PC-3 (cell line): ENCODE measurements around the gene SHOX. TPM values are rescaled to one million over a fixed set of nuclear protein-coding genes. Genes with fewer than 3 reads are reported as not detected.

ENCODE experiments used
- ATAC-seq: fragments of 200-7000 bp; cut with Tn5 transposase; 2 replicates; pipeline ENCODE4 v1.9.1; 2020; ENCODE audit warnings: mild to moderate bottlenecking, moderate library complexity
- BruUV-seq: library from RNA; stranded (reverse); fragments of 400-500 nt; replicated peaks from 2 replicates; lab custom pipeline; 2021; lab: Mats Ljungman, UMichigan
- CTCF ChIA-PET: fragments of 300-600 bp; sonication (Branson Sonifier 250); formaldehyde crosslinking; loops from one replicate; lab custom pipeline; 2022; ENCODE audit warnings: antibody characterized with exemption; lab: Charles Lee
- POLR2A ChIA-PET: fragments of 300-600 bp; sonication (Branson Sonifier 250); formaldehyde crosslinking; loops from one replicate; lab custom pipeline; 2022; ENCODE audit warnings: antibody characterized with exemption; ENCODE audit not compliant: unreplicated experiment; lab: Charles Lee
- DNase-seq: peaks from one replicate; pipeline ENCODE4 v3.0.0-alpha.2; 2015
- H2AFZ ChIP-seq: fragments of 300-600 bp; sonication (generic); 2 replicates; pipeline ENCODE4 v1.6.0; 2016; ENCODE audit warnings: antibody characterized with exemption, low read length
- H3F3A ChIP-seq: fragments of 300-600 bp; sonication (generic); one replicate; pipeline ENCODE4 v1.6.0; 2017; ENCODE audit warnings: antibody characterized with exemption, low read length, control low read depth, mild to moderate bottlenecking; ENCODE audit not compliant: unreplicated experiment
- H3K27ac ChIP-seq: fragments of 300-600 bp; sonication (generic); 2 replicates; pipeline ENCODE4 v1.5.1; 2016; ENCODE audit warnings: mild to moderate bottlenecking, low read length
- H3K27me3 ChIP-seq: fragments of 300-600 bp; sonication (generic); 2 replicates; pipeline ENCODE4 v1.6.1; 2016; ENCODE audit warnings: low read length, mixed read lengths
- H3K36me3 ChIP-seq: fragments of 300-600 bp; sonication (generic); 2 replicates; pipeline ENCODE4 v1.6.1; 2016; ENCODE audit warnings: low read depth, mixed run types, low read length, mixed read lengths
- H3K4me1 ChIP-seq: fragments of 300-600 bp; sonication (generic); 2 replicates; pipeline ENCODE4 v1.5.1; 2016; ENCODE audit warnings: low read length; ENCODE audit not compliant: insufficient read depth
- H3K4me2 ChIP-seq: fragments of 300-600 bp; sonication (generic); 2 replicates; pipeline ENCODE4 v1.6.0; 2016; ENCODE audit warnings: low read length
- H3K4me3 ChIP-seq: fragments of 300-600 bp; sonication (generic); 2 replicates; pipeline ENCODE4 v1.5.1; 2016; ENCODE audit warnings: mild to moderate bottlenecking, low read length, mixed read lengths
- H3K79me2 ChIP-seq: fragments of 300-600 bp; sonication (generic); 2 replicates; pipeline ENCODE4 v1.6.1; 2017; ENCODE audit warnings: low read length, mixed read lengths
- H3K9ac ChIP-seq: fragments of 300-600 bp; sonication (generic); 2 replicates; pipeline ENCODE4 v1.6.0; 2016; ENCODE audit warnings: mild to moderate bottlenecking, low read length
- H3K9me2 ChIP-seq: fragments of 300-600 bp; sonication (generic); replicated peaks from 2 replicates; pipeline ENCODE4 v1.6.1; 2016; ENCODE audit warnings: mixed run types, low read length, mixed read lengths
- H3K9me3 ChIP-seq: fragments of 300-600 bp; sonication (generic); 2 replicates; pipeline ENCODE4 v1.6.1; 2016; ENCODE audit warnings: low read length, mixed read lengths
- H4K20me1 ChIP-seq: fragments of 300-600 bp; sonication (generic); 2 replicates; pipeline ENCODE4 v1.6.1; 2016; ENCODE audit warnings: low read length, mixed read lengths
- CTCF ChIP-seq: fragments of 300-600 bp; sonication (generic); conservative IDR thresholded peaks from 2 replicates; pipeline ENCODE4 v1.5.1; 2017; ENCODE audit warnings: antibody characterized with exemption, low read depth, mild to moderate bottlenecking, low read length
- EZH2 ChIP-seq: fragments of 300-600 bp; sonication (generic); IDR thresholded peaks from one replicate; pipeline ENCODE4 v1.6.1; 2017; ENCODE audit warnings: antibody characterized with exemption, mild to moderate bottlenecking, low read length; ENCODE audit not compliant: unreplicated experiment
- EZH2phosphoT487 ChIP-seq: fragments of 300-600 bp; sonication (generic); IDR thresholded peaks from 2 replicates; pipeline ENCODE4 v1.6.1; 2018; ENCODE audit warnings: mild to moderate bottlenecking, antibody characterized with exemption, low read length, borderline replicate concordance
- intact Hi-C: fragments of 100-400 bp; cut with micrococcal nuclease; formaldehyde crosslinking; loops from 2 replicates; pipeline ENCODE4 v1.9.0; 2023
- total RNA-seq: library from RNA; depleted of rRNA; stranded (reverse); fragments of >200 nt; gene quantifications from 2 replicates; pipeline ENCODE4 v1.2.3, GENCODE V29; 2014

Gene SHOX
- total RNA-seq, 1 experiment from 2014 or later = not detected

GRCh38 chrX:681989-682388 lies 51.4 kb downstream of the SHOX start:
- no peaks in the 10 kb centered on the region for H3K9me3 ChIP-seq
- DNase-seq (no peak), ATAC-seq (no peak)
- TF ChIP-seq CTCF = no peak
- TF ChIP-seq EZH2phosphoT487 = no peak
- TF ChIP-seq EZH2 = no peak
- no peaks in the 10 kb centered on the region for H3K4me1 ChIP-seq
- H2AFZ ChIP-seq = no peak overlapping the region
- no peaks in the 10 kb centered on the region for H3F3A ChIP-seq
- H3K9ac ChIP-seq = no peak overlapping the region
- POLR2A ChIA-PET = no interaction called here
- intact Hi-C loops = no loop called here
- no peaks in the 10 kb centered on the region for H3K79me2 ChIP-seq
- no peak overlapping the region for H3K4me2 ChIP-seq
- no peaks in the 10 kb centered on the region for H3K9me2 ChIP-seq
- H4K20me1 ChIP-seq = no peaks in the 10 kb centered on the region
- H3K36me3 ChIP-seq = no peaks in the 10 kb centered on the region
- no peak overlapping the region for H3K4me3 ChIP-seq
- no TSS peak for BruUV-seq
- CTCF ChIA-PET = no interaction called here
- H3K27ac ChIP-seq = no peak overlapping the region
- peaks cover 15% of the 10 kb centered on the region for H3K27me3 ChIP-seq

GRCh38 chrX:682892-683291 lies 52.3 kb downstream of the SHOX start:
- DNase-seq = no peak
- Histone ChIP-seq H3K27me3 (peaks cover 8% of the 10 kb centered on the region), H3K9ac (no peak overlapping the region), H3K27ac (no peak overlapping the region), H2AFZ (no peak overlapping the region), H3K79me2 (no peaks in the 10 kb centered on the region), H3K36me3 (no peaks in the 10 kb centered on the region), H3K4me2 (no peak overlapping the region), H3K9me3 (no peaks in the 10 kb centered on the region), H3K9me2 (no peaks in the 10 kb centered on the region), H4K20me1 (no peaks in the 10 kb centered on the region), H3K4me1 (no peaks in the 10 kb centered on the region), H3K4me3 (no peak overlapping the region), H3F3A (no peaks in the 10 kb centered on the region)
- BruUV-seq = no TSS peak
- CTCF ChIA-PET = no interaction called here
- TF ChIP-seq EZH2phosphoT487 (no peak), EZH2 (no peak), CTCF (no peak)
- intact Hi-C loops = no loop called here
- POLR2A ChIA-PET = no interaction called here
- ATAC-seq = no peak

- intact Hi-C loops = no loop called here
- no peaks in the 10 kb centered on the region for H3K9me2 ChIP-seq
- ChIA-PET POLR2A (no interaction called here), CTCF (no interaction called here)
- no TSS peak for BruUV-seq
- no peak overlapping the region for H3K9ac ChIP-seq
- H3F3A ChIP-seq = no peaks in the 10 kb centered on the region
- peaks cover 7% of the 10 kb centered on the region for H3K27me3 ChIP-seq
- DNase-seq (no peak), ATAC-seq (no peak)
- H3K36me3 ChIP-seq = no peaks in the 10 kb centered on the region
- H3K27ac ChIP-seq = no peak overlapping the region
- no peaks in the 10 kb centered on the region for H4K20me1 ChIP-seq
- TF ChIP-seq EZH2phosphoT487 (no peak), CTCF (no peak), EZH2 (no peak)
- no peaks in the 10 kb centered on the region for H3K79me2 ChIP-seq
- H3K4me2 ChIP-seq = no peak overlapping the region
- H3K4me3 ChIP-seq = no peak overlapping the region
- H3K9me3 ChIP-seq = no peaks in the 10 kb centered on the region
- H3K4me1 ChIP-seq = no peaks in the 10 kb centered on the region
- no peak overlapping the region for H2AFZ ChIP-seq
Measured at GRCh38 chrX:683576-683975, 53.0 kb downstream of the SHOX start.
